ENCODE results near the gene LVRN. TPM values are rescaled to one million over a fixed set of nuclear protein-coding genes. Genes with fewer than 3 reads are reported as not detected.

The LVRN gene
- total RNA-seq, 1 experiment from 2014 or later, result 0.09 TPM

DNA sequence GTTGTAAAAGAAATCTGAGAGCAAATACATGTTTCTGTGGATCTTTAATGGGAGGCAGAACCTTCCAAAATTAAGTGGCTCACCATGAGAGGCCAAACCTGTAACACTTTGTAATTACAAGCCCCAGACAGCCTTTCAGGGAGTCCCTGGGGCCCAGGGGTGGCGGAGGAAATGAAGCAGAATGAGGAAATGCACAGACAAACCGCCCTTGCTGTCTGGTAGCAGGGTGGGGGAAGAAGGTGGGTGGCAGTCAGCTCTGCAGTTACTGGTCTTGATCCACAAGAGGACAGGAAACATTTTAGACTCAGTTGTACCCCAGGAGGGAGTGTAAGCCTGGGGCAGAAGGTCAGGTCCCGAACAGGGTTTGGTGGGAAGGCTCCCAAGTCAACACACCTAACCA lies 76.5 kb downstream of the LVRN start:
- no peak overlapping the region for H3K23ac ChIP-seq (ENCODE audit: insufficient read length, low read depth, low read length)
- no peaks in the 10 kb centered on the region for H3K27me3 ChIP-seq (ENCODE audit: insufficient read depth, low read length)
- H3K9me3 Mint-ChIP-seq, result no peaks in the 10 kb centered on the region
- no peak for DNase-seq
- H3K4me3 Mint-ChIP-seq, result no peak overlapping the region
- H2AK5ac ChIP-seq (ENCODE audit: insufficient read length, low read length), result no peak overlapping the region
- H4K5ac ChIP-seq (ENCODE audit: insufficient read length, low read depth, low read length), result no peak overlapping the region
- no peak overlapping the region for H2BK120ac ChIP-seq (ENCODE audit: low read depth, low read length, poor library complexity, severe bottlenecking)
- WGBS (ENCODE audit: extremely low coverage, insufficient read length, low lambda C conversion rate), result no CpG with 5 or more reads among the region's 3 CpGs
- no peak overlapping the region for H4K8ac ChIP-seq (replicated peaks; ENCODE audit: insufficient read length, low read depth, low read length)
- no peak overlapping the region for H3K4ac ChIP-seq (ENCODE audit: low read depth, low read length)
- no peak overlapping the region for H3K27ac ChIP-seq (ENCODE audit: insufficient read length, low read depth, low read length)
- no peak overlapping the region for H3K4me2 ChIP-seq (ENCODE audit: insufficient read depth, insufficient read length, low read length)
- H3K79me2 ChIP-seq (ENCODE audit: insufficient read depth, low read length), result no peaks in the 10 kb centered on the region
- H3K9ac ChIP-seq (ENCODE audit: extremely low read depth, insufficient read length, low read length), result no peak overlapping the region
- no peaks in the 10 kb centered on the region; the same call in 1 of the 2 replicates for H3K4me1 ChIP-seq (ENCODE audit: insufficient read depth, low read length)
- no peaks in the 10 kb centered on the region for H3K9me3 ChIP-seq (ENCODE audit: control insufficient read depth, low read depth, low read length)
- H3K27ac Mint-ChIP-seq, result no peak overlapping the region; a peak in 1 of 7 replicates
- H3K36me3 Mint-ChIP-seq (ENCODE audit: insufficient read depth in 1 of 3, low read depth in 3 of 3), result no peaks in the 10 kb centered on the region; a peak in 1 of 7 replicates
- H4K91ac ChIP-seq (ENCODE audit: insufficient read length, low read depth, low read length), result no peak overlapping the region
- H3K4me1 Mint-ChIP-seq, result peaks cover 6 to 9% of the 10 kb centered on the region in 2 experiments; a peak in 3 of 4 replicates
- TF ChIP-seq, protein P1, sequence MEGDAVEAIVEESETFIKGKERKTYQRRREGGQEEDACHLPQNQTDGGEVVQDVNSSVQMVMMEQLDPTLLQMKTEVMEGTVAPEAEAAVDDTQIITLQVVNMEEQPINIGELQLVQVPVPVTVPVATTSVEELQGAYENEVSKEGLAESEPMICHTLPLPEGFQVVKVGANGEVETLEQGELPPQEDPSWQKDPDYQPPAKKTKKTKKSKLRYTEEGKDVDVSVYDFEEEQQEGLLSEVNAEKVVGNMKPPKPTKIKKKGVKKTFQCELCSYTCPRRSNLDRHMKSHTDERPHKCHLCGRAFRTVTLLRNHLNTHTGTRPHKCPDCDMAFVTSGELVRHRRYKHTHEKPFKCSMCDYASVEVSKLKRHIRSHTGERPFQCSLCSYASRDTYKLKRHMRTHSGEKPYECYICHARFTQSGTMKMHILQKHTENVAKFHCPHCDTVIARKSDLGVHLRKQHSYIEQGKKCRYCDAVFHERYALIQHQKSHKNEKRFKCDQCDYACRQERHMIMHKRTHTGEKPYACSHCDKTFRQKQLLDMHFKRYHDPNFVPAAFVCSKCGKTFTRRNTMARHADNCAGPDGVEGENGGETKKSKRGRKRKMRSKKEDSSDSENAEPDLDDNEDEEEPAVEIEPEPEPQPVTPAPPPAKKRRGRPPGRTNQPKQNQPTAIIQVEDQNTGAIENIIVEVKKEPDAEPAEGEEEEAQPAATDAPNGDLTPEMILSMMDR (conservative IDR thresholded peaks at IDR 0.05), result no peak
- H3K23me2 ChIP-seq (ENCODE audit: insufficient read length, low read depth, low read length, poor library complexity, severe bottlenecking), result no peaks in the 10 kb centered on the region
- no peak overlapping the region for H2BK20ac ChIP-seq (ENCODE audit: low read depth, low read length, poor library complexity, severe bottlenecking)
- no peak overlapping the region for H2BK5ac ChIP-seq (ENCODE audit: insufficient read length, low read length)
- no peak overlapping the region for H2AFZ ChIP-seq (ENCODE audit: low read length)
- H3T11ph ChIP-seq (ENCODE audit: low read length), result no peak overlapping the region
- no peak overlapping the region for H2BK12ac ChIP-seq (ENCODE audit: insufficient read length, low read depth, low read length)
- no peaks in the 10 kb centered on the region for H3K79me1 ChIP-seq (ENCODE audit: insufficient read depth, low read depth, low read length, poor library complexity, severe bottlenecking)
- no peaks in the 10 kb centered on the region for H4K20me1 ChIP-seq (ENCODE audit: control insufficient read depth, insufficient read depth, insufficient read length)
- H2BK15ac ChIP-seq (ENCODE audit: low read depth, low read length), result no peak overlapping the region
- H3K18ac ChIP-seq (ENCODE audit: insufficient read length, low read depth, low read length), result no peak overlapping the region
- H3K27me3 Mint-ChIP-seq (ENCODE audit: low read depth), result no peaks in the 10 kb centered on the region; the same call in 1 of the 2 replicates
- no peak overlapping the region for H3K14ac ChIP-seq (ENCODE audit: insufficient read depth, low read length)
- H3K56ac ChIP-seq (ENCODE audit: insufficient read length, low read depth, low read length), result no peak overlapping the region

All from H9 (cell line).